ENCODE data around the gene HAX1.
A peak's percentile ranks its signal among the peaks of the same experiment; 100 is the strongest.
"Not testable (repeated sequence)": the region's sequence is repeated elsewhere in the genome, so short reads cannot be mapped to it uniquely, and the experiment has no call there.

The HAX1 gene

DNA sequence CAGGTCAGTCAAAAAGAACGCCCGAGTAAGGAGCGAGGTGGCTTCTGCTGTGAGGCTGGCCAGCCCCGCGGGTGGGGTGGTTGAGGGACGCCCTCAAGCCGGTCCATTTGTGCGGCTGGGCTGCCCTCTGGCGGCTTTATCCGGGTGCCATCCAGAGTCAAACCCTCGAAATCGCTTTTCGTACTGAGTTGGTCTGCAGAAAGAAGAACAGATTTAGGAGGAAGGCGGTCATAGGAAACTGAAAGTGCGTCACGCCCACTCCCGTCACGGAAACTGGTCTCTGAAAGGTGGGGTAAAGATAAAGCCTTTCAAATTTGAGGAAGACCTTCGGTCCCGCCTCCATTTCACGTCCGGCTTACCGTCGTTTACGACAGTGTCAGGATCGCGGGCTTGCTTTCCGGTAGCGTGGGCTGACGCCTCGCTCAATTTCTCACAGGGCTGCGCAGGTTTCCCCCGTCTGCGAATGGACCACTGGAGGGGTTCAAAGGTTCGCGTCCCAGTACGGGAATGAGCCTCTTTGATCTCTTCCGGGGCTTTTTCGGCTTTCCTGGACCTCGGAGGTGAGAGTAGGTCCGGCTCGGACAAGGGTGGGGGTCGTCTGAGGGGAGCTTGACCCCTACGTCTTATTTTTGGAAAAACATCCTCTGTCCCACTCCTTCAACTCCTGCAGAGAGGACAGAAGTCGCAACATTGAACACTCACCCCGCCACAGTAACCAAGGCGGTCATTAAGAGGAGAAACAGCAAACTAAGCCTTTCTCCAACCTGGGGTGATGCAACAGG is at the start of gene HAX1:
HAX1 (plus strand) TSS at position 413 of the 782 bp plus-strand sequence; CDS start at position 508, 95 bp downstream.
- DNase-seq (ENCODE audit: low read depth in 2 of 3, low spot score in 2 of 3), result peak; percentile 88 to 92 (median 91)

DNA sequence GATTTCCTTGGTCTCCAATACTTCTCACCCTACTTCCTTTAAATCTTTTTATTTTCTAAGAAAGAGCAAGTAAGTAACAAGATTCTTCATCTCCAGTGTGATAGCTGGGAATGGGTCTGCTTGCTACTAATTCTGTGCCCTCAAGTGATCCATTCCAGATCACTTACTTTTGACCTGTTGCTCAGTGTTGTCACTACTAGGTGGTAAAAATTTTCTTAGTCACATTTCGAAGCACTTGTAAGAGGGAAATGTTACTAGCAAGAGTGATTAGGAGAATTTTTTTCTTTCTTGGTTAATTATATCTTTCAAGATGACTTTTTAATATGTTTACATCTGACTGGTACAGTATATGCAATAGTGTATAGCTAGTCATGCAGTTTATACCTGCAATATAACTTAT is 49.5 kb upstream of the HAX1 start:
- DNase-seq (ENCODE audit: low read depth in 2 of 3, low spot score in 2 of 3), result no peak

DNA sequence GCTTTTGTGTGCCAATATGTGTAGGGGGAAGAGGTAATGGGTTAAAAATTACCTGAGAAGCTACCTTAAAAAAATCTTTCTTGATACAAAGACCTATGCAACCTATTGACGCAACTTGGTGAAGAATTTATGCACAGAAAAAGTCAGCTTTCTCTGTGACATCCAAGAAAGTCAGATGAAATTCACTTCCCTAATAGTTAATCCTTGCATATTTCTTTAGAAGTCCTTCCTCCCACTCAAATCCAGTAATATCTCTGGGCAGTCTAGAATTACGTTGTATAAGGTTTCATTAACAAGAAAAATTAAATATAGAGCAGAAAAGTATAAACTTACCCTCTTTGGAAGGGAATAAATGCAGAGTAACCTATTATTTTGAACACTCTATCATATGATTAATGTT is 48.8 kb upstream of the HAX1 start:
- DNase-seq (ENCODE audit: low read depth in 2 of 3, low spot score in 2 of 3), result no peak

DNA sequence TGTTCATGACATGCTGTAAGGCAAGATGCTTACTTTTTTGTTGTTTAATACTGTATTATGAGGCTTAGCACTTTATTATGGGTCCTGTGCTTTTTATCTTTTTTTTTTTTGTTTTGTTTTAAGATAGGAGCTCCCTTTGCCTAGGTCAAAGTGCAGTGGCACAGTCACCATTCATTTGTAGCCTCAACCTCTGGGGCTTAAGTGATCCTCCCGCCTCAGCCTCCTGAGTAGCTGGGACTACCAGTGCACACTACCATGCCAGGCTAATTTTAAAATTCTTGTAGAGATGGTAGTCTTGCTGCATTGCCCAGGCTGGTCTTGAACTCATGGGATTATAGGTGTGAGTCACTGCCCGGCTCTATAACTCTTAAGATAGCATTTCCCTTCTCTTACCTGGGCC is 47.1 kb upstream of the HAX1 start:
- no peak for DNase-seq (ENCODE audit: low read depth in 2 of 3, low spot score in 2 of 3)

DNA sequence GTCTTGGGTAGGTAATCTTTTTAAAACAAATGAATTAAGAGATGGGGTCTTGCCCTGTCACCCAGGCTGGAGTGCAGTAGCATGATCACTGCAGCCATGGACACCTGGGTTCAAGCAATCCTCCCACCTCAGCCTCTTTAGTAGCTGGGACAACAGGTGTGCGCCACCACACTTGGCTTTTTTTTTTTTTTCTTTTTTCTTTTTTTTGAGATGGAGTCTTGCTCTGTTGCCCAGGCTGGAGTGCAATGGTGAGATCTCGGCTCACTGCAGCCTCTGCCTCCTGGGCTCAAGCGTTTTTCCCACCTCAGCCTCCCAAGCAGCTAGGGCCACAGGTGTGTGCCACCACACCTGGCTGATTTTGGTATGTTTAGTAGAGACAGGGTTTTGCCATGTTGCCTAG is 41.3 kb upstream of the HAX1 start:
- DNase-seq (ENCODE audit: low read depth in 2 of 3, low spot score in 2 of 3), result not testable (repeated sequence)

DNA sequence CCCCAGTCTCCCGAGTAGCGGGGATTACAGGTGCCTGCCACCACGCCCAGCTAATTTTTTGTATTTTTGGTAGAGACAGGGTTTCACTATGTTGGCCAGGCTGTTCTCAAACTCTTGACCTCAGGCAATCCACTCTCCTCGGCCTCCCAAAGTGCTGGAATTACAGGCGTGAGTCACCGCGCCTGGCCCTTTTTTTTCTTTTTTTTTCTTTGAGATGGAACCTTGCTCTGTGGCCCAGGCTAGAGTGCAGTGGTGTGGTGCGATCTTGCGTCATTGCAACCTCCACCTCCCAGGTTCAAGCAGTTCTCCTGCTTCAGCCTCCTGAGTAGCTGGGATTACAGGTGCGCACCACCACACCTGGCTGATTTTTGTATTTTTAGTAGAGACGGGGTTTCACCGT is 39.3 kb upstream of the HAX1 start:
- not testable (repeated sequence) for DNase-seq (ENCODE audit: low read depth in 2 of 3, low spot score in 2 of 3)

DNA sequence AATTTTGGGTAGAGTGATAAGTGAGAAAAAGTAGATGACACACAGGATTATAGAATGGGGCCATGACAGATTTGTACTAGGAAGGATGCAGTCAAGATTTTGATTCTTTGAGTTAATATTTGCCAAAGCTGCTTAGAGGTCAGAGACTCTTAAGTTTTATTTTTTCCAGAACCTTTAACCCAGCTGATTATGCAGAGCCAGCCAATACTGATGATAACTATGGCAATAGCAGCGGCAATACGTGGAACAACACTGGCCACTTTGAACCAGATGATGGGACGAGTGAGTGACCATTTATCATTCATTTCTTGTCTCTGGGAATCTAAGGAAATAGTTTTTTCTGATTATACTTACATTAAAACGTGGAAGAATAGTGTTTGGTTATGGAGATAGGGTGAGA is 35.6 kb upstream of the HAX1 start:
- no peak for DNase-seq (ENCODE audit: low read depth in 2 of 3, low spot score in 2 of 3)

DNA sequence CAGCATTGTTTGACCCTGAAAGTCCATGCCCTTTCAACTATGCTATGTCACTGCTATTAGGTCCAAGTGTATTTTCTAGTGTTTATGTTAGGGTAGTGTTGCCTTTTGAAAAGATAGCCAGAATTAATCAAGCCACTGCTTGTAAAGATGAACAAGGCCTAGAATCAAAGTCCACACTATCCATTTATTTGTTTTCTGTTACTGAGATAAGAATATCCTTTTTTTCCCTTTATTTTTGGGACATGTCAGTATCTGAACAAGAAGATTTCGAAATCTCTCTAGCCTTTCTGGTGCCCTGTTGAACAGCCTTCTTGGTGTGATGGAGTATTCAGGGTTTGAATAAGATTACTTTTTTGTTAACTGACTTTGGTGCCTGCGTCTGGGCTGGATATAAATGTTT is 35.0 kb upstream of the HAX1 start:
- DNase-seq (ENCODE audit: low read depth in 2 of 3, low spot score in 2 of 3), result no peak

DNA sequence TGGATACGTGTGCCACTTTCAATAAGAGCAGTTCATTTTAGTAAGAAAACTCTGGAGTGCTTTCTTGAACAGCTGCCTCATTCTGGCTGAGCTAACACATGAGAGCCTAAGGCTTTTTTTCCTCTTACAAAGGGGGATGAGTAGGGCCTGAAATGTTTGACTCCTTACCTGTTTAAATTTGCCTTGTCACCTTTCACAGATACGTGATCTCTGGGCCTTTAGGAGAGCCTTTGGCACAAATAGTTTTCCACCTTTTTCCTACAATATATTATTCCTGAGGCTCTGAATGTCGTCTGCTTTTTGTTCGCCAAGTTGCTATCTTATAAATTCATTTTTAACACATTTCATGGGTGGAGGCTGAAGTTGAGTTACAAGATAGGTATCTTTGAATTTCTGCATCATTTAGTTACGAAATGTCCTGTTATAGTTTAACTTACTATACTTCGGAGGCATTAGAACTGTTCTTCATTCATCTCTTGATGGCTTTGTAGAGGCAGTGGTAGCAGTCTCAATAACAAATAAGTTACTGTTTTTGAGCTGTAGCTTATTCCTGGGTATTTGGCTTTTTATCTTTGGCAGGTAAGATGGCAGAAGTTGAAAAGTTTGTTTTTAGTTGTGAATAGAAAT is 34.4 kb upstream of the HAX1 start:
- DNase-seq (ENCODE audit: low read depth in 2 of 3, low spot score in 2 of 3), result no peak

DNA sequence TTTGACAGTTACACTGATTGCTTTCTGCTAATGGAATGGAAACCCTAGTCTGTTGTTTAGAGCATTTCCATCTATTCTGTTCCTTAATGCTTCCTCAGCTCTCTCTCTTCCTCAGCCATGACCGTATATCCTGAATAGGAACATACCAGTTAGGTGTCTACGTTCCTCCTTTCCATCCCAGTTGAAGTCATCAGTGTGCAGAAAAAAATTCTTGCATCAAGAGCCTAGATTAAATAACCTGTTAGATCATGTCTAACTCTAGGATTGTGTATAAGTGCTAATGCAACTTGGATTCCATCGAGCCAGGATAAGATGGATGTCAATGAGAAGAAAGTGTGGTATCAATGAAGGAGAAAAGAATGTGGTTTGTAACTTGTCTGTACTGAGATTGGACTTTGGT is 32.9 kb upstream of the HAX1 start:
- DNase-seq (ENCODE audit: low read depth in 2 of 3, low spot score in 2 of 3), result no peak

DNA sequence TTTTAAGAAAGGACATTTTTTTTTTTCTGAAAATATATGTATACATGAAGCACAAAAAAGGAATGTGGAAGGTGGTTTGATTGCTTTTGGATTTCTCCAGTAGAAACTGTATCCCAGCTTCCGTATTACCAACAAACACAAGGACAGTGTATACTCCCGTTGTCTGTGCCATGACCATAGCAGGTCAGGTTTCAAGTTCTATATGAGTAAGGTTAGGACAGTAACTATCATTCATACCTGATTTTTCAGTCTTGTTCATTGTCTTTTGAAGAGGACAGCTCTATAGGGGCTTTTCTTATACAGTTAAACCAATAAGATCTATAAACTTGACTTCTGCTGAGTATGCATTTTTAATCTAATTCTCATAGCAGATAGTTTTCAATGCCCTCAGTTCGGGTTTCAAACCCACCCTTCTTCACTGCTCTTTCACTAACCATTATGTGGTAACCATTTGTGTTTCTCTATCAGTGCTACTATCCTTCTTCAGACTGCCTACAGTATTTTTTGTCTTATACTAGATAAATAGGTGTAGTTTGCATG is 32.1 kb upstream of the HAX1 start:
- DNase-seq (ENCODE audit: low read depth in 2 of 3, low spot score in 2 of 3), result no peak

DNA sequence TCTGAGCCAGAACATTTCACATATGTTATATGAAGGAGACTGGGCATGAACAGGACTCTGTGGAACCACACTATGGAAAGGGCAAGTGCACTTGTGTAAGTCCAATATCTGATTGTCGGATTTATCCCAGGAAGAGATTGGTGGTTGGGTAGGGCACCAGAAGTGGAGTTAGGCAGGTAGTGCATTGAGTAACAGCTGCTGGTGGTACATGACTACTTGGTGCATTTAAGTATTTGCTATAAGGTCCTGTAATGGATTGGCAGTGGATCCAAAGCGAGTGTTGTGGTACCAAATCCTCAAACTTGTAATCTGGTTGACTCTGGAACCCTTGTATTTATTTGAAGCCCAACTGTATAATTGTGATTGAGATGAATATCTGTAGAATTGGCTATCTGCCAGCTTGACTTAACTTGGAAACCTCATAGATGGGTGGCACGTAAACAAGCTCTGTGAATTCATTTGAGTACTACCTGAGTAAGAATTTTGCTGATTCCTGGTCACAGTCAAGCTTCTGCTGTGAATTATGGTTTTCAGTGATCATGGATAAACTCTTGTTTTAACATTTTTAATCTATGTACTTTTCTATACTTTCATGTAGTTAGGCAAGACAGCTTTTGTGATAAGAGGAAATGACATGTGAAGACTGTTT is 30.6 kb upstream of the HAX1 start:
- DNase-seq (ENCODE audit: low read depth in 2 of 3, low spot score in 2 of 3), result no peak

DNA sequence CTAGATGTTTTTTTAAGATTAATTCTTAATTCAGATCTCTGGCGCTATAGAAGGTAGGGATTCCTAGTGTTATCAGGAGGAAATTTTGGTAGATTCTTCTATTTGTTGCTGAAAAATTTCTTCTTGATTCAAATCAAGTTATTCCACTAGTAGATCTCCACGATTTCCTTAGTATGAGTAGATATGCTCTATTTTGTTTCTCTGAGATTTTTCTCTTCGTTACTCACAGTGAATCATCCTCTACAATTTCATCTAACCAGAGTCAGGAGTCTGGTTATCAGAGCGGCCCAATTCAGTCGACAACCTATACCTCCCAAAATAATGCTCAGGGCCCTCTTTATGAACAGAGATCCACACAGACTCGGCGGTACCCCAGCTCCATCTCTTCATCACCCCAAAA is 18.8 kb upstream of the HAX1 start:
- no peak for DNase-seq (ENCODE audit: low read depth in 2 of 3, low spot score in 2 of 3)

DNA sequence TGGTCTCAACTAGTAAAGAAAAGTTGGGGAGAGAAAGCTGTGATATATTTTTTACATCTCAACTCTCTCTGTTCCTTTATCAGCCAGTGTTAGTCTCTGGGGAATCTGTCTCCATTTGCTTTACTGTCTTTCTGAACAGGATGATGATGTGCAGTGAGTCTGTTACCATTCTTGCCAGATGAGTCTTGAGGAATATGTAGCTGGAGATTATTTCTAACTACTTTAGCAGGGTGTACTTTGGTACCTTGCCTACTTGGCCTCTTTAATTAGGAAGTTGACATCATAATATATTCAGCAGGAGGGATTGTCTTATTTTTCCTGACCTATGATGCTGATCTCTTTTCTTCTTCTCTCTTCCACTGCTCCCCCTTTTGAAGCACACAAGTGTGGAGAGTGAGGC is 15.7 kb upstream of the HAX1 start:
- no peak for DNase-seq (ENCODE audit: low read depth in 2 of 3, low spot score in 2 of 3)

DNA sequence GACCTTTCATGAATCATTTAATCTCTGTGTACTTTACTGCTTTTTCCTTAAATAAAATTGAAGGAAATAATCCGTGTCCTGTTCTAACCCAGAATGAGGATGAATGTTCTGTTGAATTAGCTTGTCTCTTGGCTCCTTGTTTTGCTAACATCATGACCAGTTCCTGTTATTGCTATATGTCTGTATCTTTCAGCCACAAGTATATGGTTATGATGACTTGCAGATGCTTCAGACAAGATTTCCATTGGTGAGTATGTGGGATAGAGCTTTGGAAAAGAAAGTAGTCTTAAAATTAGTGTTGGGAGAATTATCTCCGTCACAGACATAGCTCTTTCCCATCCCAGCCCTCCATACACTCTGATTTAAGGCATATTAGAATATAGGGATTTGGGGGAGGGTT is 13.6 kb upstream of the HAX1 start:
- DNase-seq (ENCODE audit: low read depth in 2 of 3, low spot score in 2 of 3), result no peak

DNA sequence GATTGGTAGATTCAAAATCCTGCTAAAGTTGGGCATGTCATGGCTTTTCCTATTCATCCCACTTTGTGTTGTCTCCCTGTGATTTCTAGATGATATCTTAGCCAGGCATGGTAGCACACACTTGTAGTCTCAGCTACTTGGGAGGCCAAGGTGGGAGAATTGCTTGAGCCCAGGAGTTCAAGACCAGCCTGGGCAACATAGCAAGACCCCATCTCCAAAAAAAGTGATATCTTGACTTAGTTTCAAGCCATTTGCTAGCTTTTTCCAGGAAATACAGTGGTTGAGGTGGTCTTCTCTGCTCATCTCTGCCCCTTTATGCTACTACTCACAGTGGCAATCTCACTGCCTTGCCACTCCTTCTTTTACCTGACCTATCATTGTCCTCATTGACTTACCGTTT is 12.3 kb upstream of the HAX1 start:
- DNase-seq (ENCODE audit: low read depth in 2 of 3, low spot score in 2 of 3), result no peak

DNA sequence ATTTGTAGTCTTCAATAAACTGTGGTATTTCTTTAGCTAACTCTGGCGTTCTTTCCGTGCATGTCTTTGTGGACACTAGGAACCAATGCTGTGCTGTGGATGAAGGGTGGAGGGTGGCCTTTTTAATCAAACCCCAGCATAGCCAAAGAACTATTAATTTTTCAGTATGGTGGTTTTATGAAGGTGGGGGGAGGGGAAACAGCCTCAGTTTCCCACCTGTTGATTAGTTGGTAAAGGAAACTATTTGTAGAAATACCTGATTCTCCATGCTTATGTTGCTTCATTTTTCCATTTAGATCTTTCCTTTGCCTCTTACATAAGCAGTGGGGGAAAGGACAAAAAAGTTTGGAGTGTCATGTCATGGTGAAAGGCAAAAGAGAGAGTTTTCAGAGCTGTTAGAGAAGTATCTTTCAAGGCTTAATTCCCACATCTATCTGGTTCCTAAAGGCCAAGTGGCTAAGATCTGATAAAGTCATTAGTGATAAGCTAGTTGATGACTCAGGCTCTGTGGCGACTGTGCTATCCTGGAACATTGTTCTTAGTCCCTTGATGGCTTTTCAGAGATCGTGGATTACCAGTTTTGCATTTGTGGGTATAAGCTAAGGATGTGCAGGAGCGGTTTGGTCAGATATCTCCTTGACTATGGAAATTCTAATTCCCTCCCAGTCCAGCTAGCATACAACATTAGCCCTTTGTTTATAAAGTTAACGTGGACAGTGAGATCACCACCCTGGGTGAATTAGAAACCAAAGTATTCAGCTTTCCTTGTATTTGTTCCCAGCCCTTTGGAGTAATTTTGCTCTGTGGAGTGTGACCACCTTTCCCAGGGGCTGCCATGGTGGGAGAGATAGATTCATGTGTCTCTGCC is 8.7 kb upstream of the HAX1 start:
- no peak for DNase-seq (ENCODE audit: low read depth in 2 of 3, low spot score in 2 of 3)

DNA sequence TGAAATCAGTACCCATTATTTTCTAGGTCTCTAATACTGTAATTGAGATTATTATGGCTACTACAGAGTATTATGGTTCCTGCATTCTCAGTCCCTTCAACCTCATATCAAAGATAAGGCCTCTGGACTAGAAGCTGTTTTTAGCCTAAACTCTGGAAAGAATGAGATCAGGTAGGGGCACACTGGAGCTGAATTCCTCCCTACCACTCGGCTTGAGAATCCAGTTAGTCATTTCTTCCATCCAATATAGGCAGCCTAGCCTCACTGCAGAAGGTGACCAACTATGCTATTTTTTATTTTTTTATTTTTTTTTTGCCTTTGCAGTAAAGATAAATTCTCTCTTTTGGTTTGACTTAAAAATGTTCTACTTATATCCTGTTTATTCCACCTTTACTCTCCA is 8.0 kb upstream of the HAX1 start:
- DNase-seq (ENCODE audit: low read depth in 2 of 3, low spot score in 2 of 3), result no peak

DNA sequence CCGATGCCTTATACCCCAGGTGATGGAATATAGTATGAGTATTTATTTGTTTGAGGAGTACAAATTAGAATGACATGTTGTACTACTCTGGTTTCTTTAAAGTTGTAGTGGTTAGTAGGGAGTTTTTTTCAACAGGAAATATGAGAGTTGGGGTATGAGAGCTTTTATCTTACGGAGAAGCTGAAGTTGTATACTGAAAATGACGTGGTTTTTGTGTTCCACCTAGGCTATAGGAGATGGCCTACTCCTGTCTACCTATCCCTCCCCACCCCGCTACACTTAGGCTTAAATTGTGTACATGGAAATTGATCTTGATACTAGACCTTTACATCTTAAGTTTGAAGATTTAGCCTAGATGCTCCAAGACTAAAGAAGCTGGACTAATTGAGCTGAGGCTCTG is 6.8 kb upstream of the HAX1 start:
- no peak for DNase-seq (ENCODE audit: low read depth in 2 of 3, low spot score in 2 of 3)

DNA sequence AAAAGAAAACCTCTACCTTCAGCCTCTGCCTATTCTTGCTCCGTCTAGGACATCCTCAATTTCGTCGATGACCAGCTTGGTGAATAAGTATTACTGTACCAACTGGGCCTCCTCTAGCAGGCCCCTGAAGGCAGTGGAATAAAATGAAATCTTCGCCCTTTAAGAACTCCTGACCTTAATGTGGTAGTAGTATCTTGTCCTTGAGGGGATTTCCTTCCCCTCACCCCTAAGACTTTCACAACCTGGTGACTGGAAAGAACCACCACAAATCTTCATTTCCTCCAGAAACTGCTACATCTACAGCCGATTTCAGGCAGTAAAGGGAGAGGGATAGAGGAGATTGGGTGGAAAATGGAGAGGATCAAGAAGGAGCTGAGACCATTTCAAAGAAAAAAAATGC is 1.6 kb upstream of the HAX1 start:
- DNase-seq (ENCODE audit: low read depth in 2 of 3, low spot score in 2 of 3), result no peak

DNA sequence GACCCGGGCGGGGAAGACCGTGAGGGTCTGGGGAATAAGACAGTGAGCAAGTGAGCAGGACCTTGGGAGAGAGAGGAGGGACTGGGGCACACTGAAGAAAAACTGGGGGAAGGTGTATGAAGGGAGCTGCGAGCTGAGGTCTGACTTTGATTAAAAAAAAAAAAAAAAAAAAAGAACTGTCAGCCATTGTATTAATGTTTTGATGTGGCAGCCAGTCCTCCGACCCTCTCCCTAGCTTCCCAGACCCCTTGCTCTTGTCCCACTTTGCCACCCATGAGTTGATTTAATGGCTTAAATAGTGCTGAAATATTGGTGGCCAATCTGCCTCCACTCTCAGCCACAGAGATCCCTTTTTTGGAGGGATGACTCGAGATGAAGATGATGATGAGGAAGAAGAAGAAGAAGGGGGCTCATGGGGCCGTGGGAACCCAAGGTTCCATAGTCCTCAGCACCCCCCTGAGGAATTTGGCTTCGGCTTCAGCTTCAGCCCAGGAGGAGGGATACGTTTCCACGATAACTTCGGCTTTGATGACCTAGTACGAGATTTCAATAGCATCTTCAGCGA is 652 bp downstream of the HAX1 start:
- no peak for DNase-seq (ENCODE audit: low read depth in 2 of 3, low spot score in 2 of 3)

Data from activated CD8-positive, alpha-beta memory T cell treated with anti-CD3 and anti-CD28 coated beads for 48 hours (primary cell).